ENCODE data around the gene ATOH1.

ATOH1 gene

GRCh38 chr4:93834249-93835066 is 5.9 kb downstream of the ATOH1 start:
- DNase-seq: no peak

DNA sequence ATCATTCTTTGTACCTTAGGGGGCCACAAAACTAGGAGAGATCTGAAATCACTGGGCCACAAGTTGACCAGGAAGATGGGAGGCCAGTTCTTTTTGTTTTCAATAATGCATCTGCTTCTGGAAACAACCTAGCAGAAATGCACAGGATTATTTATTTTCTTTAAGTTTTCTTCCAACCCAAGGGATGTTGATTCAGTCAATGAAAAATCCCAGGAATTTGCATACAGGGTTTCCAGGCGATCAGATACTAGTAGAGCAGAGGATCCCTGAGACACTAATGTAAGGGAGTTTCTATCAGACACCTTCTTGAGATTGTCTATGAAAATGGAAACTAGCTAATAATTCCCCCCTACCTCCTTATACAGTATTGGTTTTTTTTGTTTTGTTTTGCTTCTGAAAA is 7.4 kb downstream of the ATOH1 start:
- no peak for DNase-seq

DNA sequence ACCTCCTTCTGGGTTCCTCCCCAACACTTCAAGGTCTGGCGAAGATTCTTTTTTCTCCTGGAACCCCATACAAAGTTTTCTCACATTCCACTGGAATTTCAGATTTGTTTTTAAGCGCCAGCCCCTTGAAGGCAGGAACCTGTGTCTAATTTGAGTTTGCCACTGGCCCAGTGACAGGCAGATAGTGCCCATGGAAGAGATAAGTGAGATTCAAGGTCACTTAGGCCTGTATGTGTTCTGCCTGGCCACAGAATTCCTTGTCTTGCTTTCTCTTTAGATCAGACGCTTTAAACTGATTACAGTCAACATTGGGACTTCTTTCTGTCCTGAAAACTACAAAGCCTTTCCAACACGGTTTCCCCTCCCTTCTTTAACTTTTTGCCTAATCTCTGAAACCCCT is 11.2 kb downstream of the ATOH1 start:
- DNase-seq: no peak

GRCh38 chr4:93841803-93842345 is 13.3 kb downstream of the ATOH1 start:
- DNase-seq: no peak

DNA sequence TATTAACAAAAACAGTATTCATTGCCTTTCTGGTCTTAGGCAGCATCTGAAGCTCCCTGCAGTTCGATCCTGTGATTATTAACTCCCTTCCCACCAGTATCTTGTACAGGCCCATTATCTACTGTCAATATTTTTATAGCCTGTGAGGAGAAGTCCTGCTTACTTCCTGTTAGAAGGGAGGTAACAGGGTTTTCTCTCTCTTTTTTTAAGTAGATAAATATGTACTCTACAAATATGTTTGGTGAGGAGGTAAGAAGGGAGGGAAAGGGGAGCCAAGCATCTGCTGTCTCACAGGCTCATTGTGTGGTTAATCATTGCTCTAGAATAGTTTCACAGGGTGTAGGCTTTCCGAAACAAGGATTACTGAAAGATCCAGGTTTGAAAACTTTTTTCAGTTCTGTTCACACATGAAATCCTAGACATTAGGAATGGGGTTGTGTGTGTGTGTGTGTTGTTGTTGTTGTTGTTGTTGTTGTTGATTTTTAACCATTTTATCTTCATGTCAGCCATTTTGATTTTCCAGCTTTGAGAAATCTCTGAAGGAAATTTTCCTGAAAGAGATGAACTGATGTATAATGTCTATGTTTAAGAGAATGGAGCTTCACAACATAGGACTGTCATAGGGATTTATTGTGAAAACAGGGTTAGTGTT is 14.2 kb downstream of the ATOH1 start:
- no peak for DNase-seq

GRCh38 chr4:93843772-93844171 is 15.2 kb downstream of the ATOH1 start:
- no peak for DNase-seq

DNA sequence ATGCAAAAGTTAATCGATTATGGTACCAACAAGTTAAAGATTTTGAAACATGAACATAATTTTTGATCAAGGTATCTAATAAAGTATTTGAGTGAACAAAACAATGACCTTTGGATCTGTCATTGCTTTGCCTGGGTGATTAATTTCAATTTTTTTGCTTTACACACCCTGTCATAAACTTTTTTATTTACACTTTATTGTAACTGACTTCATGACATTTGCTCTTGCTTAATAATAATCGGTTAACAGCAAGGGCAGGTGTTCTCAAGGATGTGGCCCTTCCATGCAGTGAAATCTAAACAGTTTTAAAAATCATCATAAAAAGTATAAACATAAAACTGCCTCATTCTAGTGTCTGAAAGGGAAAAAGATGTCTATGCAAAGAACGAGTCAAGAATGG is 24.1 kb downstream of the ATOH1 start:
- DNase-seq: no peak

- DNase-seq: no peak
These were observed 27.4 kb downstream of the ATOH1 start for GRCh38 chr4:93855926-93856325.

DNA sequence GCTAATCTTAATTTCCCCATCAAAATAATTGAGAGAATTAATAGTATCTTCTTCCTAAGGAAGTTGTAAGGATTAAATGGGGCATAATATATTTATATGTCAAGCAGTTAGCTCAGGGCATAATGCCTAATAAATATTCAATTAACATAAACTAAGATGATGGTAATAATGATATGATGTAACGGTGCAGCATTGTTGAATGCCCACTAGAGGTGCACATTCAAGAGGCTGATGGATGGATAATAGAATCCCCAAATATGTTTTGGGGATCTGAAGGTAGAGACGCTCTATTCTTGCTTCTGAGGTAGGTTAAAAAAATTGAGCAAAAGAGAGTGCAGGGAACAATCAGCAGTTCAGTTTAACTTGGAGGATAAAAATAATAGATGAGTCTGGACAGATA is 37.1 kb downstream of the ATOH1 start:
- no peak for DNase-seq

DNA sequence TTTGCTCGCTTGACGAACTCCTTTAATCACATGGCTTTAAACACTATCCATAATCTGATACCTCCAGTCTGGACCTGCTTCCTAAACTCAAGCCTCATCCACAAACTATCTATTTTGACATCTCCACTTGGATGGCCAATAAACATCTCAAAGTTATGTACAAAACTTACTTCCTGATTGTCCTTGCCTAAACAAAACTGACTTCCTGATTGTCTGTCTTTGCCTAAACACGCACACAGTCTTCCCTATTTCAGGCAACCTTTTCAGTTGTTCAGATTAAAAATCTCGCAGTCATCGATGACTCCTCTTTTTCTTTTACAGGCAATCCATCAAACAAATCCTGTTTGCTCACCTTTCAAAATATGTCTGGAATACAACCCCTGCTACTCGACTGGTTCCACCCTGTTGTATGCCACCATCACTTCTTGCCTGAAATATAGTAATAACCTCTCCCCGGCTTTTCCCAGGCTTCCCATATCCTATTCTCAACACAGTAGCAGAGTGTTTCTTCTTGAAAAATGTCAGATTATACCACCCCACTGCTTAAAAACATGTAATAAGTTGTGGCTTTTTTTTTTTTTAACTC is 39.0 kb downstream of the ATOH1 start:
- no peak for DNase-seq

DNA sequence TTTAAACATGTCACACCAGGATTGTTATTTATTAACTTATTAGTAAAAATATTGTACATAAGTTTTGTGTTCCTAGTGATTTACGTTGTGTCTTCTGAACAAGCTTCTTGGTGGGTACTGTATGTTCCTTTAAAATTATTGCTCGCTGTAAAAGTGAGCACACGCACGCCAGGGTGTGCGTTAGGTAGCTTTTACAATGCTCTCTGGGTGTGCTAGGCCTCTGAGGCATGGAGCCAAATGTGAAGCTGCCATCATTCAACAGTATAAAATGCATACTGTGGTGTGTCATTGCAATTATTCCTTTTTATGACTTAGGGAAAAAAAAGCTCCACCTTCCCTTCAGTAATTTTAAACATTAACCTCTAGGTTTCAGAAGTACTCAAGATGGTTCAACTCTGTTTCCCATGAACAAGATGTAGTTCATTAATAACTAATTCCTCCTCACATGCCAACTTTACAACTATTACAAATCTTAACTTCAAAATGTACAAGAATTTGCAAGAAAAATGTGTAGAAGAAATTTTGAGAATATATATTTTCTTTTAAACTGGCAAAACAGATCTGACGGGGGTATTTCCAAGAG is 42.4 kb downstream of the ATOH1 start:
- DNase-seq: no peak

- no peak for DNase-seq
These were observed 48.2 kb downstream of the ATOH1 start for GRCh38 chr4:93876754-93877153.

DNA sequence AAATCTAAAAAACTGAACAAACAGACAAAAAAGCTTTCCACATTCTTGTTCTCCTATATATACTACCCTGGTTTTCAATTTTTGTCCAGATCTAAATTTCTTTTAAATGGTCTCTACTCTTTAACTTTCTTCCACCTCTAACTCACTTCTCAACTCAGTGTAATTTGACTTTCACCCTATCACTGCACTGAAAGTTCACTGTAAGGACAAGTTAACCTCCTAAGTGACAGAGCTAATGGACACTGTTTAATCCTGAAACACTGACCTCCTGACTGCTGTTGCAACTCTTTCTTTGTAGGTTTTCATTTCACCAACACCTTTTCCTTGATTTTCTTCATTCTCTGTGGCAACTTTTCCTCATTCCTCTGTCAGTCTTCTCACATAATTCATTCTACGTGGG is 50.0 kb downstream of the ATOH1 start:
- no peak for DNase-seq

GRCh38 chr4:93879919-93880318 is 51.4 kb downstream of the ATOH1 start:
- no peak for DNase-seq
